Peyer's patch (tissue), 4 donors: ENCODE measurements around the gene AFG1L.
"Not testable (repeated sequence)": the region's sequence is repeated elsewhere in the genome, so short reads cannot be mapped to it uniquely, and the experiment has no call there.

Experiments used
- CTCF ChIP-seq, 6 experiments: fragments of 450-650 bp in 4 of 6; fragments of 200-600 bp in 2 of 6; sonication (generic) in 1 of 6; IDR thresholded peaks; one replicate each; pipeline ENCODE4 v1.5.1; 2017 to 2019; ENCODE audit warnings: antibody characterized with exemption in 6 of 6, mild to moderate bottlenecking in 3 of 6, moderate library complexity in 1 of 6
- POLR2A ChIP-seq, 2 donors: fragments of 450-650 bp; IDR thresholded peaks; one replicate each; pipeline ENCODE4 v1.5.1; 2017; ENCODE audit warnings: antibody characterized with exemption in 2 of 2, mild to moderate bottlenecking in 2 of 2, moderate library complexity in 2 of 2

GRCh38 chr6:108535920-108536535 is 241.2 kb downstream of the AFG1L start:
- not testable (repeated sequence) for TF ChIP-seq CTCF, POLR2A (IDR thresholded peaks at IDR 0.05)
